Adipose tissue (tissue), 3 donors: ENCODE measurements around the gene RRBP1. TPM values are rescaled to one million over a fixed set of nuclear protein-coding genes. Genes with fewer than 3 reads are reported as not detected.

ENCODE experiments used
- H3K27ac ChIP-seq: one replicate; pipeline ENCODE4 v1.5.1; 2013; ENCODE audit warnings: low read depth, low read length
- WGBS, 3 donors: extraction: QIAGEN DNeasy Blood & Tissue Kit; methylation state at CpG; one replicate each; pipeline ENCODE4 v1.1.7; 2013; 5-methylcytosine and 5-hydroxymethylcytosine counted together
- polyA plus RNA-seq, 3 donors: library from polyadenylated mRNA; stranded (reverse); fragments of 200-250 nt; gene quantifications; one replicate each; pipeline ENCODE4 v1.2.3, GENCODE V29; 2013
- donor health status: healthy with polysubstance abuse.
- donor health status: Bipolar disorder and iron deficiency.
- donor health status: healthy.

The RRBP1 gene
- polyA plus RNA-seq, 3 donors, result 50.9 to 227 (median 80.2) TPM

DNA sequence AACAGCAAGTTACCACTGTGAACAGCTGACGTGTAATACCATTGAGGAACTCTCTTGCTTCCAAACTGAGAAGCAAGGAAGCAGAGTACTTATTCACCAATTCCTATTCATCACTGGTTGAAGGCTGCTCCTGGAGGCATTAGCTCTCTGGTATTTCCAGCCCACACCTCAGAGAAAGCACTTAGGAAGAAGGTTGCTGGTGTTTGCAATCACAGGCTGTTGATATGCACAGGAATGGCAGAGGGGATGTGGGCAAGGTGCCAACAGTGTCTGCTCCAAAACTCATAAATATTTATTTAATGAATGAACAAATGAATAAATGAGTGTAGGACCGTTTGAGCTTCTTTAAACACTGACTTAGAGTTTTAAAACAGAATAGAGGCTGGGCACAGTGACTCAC lies 6.9 kb upstream of the RRBP1 start:
- WGBS, 3 donors, result 21 to 42% (median 38%) methylated on average over 2 of the region's 2 CpGs
- no peak overlapping the region for H3K27ac ChIP-seq

DNA sequence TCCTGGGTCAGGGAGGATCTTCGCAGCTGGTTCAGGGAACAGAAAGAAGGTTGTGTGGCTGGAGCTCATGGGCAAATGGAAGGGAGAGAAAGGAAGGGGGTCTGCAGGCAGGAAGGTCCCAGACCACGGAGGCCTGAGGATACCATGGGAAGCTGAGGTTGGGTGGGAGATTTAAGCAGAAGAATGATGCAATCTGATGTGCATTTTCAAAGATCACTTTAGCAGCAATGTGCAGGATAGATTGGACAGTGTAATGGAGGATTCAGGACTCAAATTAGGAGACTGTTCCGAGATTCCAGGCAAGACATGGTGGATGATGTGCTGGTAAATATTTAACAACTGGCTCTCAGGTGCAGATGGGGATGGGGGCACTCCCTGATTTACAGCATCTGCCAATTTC lies 5.8 kb upstream of the RRBP1 start:
- 87 to 92% (median 89%) methylated on average over 3 of the region's 3 CpGs for WGBS, 3 donors
- no peak overlapping the region for H3K27ac ChIP-seq

DNA sequence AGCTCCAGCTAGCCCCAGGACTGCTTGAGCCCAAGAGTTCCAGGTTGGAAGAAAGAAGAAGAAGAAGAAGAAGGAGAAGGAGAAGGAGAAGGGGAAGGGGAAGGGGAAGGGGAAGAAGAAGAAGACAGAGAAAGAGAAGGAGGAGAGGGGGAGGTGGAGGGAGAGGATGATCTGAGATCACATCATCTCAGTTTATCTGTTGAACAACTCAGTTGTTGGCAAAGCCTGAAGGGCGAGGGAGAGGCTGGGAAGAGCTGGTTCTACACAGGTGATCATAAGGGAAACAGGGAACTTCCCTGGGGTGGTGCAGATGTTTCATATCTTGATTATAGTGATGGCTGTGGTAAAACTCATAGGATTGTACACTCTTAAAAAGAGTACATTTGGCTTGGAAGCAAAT lies 3.1 kb upstream of the RRBP1 start:
- H3K27ac ChIP-seq, result no peak overlapping the region
- 42 to 68% (median 67%) methylated on average over 1 of the region's 1 CpG for WGBS, 3 donors

DNA sequence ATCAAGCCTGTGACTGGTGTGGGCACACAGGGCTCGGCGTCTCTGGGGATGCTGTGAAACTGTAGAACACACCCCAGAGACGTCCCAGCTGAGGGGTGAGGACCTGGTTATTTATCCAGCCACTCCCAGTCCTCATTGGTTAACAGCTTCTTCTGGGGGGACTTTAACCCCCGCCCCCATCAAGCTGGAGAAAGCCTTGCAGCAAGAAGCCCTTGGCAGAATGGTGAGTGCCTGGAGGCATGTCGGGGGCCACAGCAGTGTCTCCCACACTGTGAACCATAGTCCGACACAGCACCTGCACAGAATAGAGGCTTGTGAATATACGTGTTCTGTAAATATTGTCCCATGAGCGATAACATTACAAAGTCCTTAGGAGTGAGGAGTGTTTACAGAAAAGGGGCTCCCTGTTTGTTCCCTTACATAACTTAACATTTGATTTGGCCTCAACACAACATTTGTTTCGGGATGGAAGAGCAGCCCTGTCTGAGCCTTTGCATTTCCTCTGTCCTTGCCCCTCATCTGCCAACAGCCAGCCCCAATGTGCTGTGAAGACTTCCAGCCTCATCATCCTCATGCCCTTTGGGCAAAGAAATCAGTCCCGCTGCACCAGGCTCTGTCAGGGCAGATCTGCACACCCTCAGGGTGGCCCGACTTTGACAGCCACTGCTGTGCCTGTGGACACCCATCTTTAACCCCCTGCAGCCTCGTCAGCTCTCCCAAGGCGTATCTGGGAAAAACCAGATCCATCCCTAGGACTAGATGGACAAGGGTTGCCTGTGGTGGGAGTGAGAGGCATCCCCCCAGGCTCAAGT lies 2.2 kb upstream of the RRBP1 start:
- 53 to 89% (median 78%) methylated on average over 13 of the region's 13 CpGs for WGBS, 3 donors
- no peak overlapping the region for H3K27ac ChIP-seq

DNA sequence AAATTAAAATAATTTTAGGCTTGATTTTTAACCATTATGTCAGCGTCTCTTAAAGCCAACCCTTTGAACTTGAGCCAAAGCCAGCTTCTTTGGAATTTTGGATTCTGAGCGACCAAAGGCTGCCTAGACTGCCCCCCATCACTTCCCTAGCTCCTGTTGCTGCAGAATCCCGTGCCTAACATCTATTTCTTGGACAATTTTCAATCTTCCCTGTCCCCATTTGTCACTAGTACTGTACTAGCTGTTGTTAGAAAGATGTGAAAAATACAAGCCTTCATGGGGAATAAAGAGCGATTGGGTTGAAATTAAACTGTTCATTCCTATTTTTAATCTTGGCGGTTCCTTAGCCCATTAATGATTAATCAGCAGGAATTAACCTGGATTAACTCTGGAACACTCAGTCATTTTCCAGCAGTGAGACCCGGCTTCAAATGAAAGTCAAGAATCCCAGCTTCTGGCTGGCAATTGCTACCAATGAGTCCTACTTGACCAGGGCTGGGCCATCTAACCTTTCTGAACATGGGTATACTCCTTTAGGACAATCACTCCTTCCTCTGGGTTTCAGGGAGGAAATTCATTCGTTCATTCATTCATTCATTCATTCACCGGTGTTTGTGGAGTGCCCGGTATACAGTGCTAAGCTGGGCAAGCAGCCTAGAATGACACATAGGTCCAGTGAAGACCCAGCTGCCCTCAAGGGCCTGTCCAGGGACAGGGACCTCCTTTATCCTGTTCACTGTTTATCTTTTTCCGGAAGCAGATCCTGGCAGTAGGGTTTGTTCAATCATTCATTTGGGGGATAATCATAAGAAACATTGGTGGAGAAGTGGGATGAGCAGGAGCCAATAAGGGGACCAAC lies 1.4 kb upstream of the RRBP1 start:
- H3K27ac ChIP-seq, result no peak overlapping the region
- 25 to 85% (median 77%) methylated on average over 10 of the region's 10 CpGs for WGBS, 3 donors

DNA sequence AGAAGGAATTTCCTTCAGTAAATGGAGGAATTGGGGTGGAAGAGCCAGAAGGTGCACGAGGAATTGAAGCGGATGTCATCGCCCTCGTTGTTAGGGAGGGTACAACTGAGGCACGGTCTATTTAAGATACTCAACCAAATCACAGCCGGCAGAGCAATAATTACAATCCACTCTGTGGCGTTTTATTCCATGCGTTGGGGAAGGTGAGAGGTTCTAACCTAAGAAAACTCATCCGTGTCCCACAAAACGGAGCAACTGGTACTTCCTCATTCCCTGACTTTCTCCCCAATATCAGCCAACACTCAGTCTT lies 802 bp upstream of the RRBP1 start:
- WGBS, 3 donors, result 9 to 39% (median 23%) methylated on average over 10 of the region's 10 CpGs

DNA sequence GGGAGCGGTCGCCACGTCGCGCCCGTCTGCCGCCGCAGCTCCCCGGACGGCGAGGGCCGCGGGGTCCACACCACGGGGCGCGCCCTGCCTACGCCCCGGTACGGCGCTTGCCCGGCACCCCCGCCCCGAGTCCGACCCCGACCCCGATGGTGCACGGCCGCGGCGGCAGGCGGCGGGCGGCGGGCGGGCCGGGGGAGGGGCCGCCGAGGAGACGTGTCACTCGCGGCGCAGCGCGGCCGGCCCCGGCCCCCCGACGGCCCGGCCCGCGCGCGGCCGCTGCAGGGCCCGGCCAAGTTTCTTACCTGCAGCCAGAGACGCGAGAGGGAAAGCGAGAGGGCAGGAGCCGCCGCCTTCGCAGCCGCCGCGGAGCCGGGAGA lies 328 bp downstream of the RRBP1 start:
- WGBS, 3 donors, result 1 to 2% (median 1%) methylated on average over 55 to 65 of the region's 65 CpGs
- peak overlapping the region; percentile 76 for H3K27ac ChIP-seq

More for the DNA sequence above, 802 bp upstream of the RRBP1 start:
- H3K27ac ChIP-seq, result no peak overlapping the region

DNA sequence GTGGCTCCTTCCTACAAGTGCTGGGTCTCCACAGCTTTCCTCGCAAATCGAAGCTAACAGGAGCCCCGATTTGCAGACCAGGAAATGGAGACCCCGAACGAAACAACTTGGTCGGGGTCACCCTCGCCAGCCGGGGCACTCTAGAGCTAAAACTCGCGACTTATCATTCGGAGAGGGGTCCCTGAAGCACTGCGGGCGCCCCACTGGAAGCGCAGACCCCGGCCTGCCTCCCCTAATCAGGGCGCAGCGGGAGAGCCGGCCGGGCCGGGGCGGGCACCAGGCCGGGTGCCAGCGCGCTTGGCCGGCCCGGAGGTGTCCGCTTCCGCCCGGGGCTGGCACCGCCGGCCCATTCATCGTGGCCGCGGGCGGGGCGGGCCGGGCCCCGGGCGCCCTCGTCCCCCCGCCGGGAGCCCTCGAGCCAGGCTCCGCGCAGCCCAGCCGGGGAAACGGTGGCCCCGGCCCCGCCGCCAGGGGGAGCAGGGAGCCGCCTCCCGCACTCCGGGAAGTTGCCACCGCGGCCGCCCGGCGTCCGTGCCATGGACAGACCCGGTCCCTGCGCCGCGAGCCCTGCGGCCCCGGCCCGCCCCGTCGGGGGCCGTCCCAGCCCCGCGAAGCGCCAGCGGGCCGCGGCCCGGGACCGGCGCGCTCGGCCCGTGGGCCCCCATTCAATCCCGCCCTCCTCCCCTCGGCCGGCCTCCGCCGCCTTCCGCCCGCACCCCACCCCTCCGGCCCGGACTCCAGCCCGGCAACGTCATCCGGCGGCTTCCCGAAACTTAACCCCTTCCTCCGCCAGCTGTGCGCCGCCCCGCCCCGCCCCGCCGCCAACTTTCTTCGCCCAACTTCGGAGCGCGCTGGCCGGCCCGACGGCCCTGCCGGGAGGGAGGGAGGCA lies 961 bp downstream of the RRBP1 start:
- WGBS, 3 donors, result 1% methylated on average over 66 to 109 of the region's 110 CpGs
- H3K27ac ChIP-seq, result peak overlapping the region; percentile 76

DNA sequence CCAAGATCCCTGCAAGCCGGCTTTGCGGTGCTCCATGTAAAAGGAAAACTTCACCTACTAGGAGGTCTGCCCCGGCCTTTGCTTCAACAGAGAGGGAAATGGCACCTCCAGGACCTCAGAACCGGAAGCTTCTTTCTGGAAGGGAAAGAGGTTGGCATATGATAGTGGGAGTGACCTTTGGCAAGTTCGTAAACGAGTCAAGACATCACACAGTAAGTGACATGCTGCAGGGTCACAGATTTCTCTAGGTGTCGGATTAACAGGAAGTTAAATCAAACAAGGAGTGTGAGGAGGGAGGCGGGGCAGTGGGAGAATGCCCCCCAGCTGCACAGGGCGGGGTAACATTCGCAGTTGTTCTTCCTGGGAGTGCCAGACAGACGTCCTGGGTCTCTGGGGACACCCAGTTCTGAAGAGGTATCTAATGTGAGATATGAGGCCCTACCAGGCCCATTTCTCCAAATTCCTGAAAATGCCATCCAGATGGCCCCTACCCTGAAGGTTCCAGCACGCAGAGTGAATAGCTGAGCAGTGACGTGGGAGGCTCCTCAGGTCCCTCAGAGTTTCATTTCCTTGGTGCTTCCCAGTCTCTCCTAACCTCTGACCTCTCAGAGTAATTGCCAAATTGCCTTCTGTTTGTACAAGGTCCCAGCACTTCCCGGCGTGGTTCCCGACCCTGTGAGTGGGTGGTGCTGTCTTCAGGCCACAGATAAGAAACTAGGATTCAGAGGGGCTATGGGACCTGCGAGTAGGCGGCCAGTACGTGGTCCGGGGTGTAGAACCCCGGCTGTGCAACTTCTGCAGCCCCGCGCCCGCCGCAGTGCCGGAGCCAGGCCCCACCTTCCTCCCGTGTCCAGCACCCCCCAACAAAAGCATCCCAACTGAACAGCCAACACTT lies 1.9 kb downstream of the RRBP1 start:
- peak overlapping the region; percentile 55 for H3K27ac ChIP-seq
- WGBS, 3 donors, result 10 to 16% (median 15%) methylated on average over 27 of the region's 27 CpGs

DNA sequence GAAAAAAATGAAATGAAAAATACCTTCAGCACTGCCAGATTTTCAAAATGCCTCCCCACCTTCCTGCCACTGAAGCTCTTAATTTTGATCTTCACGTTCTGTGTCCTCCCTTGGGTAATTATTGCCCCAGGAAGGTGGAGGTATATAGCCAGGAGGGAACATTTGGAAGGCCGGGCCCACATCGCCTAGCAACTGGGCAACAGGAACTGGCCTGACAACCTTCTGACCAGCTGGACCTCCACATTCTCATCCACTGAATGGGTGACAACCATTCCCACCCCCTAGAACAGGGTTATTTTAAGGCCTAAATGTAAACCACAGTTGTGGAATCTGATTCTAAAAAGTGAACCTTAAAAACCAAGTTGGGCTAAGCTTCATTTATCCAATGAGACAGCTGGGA lies 3.2 kb downstream of the RRBP1 start:
- H3K27ac ChIP-seq, result no peak overlapping the region

DNA sequence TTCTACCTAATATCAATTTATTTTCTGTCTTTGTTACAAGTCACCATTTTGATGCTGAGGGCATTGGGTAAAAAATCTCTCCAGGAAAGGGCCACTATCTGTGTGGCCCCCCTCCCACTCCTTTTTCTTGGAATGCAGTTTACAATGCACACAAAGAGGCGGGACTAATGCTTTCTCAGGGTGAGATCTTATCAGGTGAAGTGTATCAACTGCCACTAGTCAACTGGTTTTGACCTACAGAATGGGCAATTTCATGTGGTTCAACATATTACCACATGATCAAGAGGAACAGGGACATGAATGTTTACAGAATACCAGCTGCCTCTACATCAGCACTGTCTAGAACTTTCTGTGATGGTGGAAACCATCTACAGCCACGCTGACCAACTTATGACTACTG lies 3.7 kb downstream of the RRBP1 start:
- WGBS, 3 donors, result 45 to 95% (median 82%) methylated on average over 2 of the region's 2 CpGs
- no peak overlapping the region for H3K27ac ChIP-seq

More for the DNA sequence above, 3.2 kb downstream of the RRBP1 start:
- 43 to 84% (median 81%) methylated on average over 3 of the region's 3 CpGs for WGBS, 3 donors

DNA sequence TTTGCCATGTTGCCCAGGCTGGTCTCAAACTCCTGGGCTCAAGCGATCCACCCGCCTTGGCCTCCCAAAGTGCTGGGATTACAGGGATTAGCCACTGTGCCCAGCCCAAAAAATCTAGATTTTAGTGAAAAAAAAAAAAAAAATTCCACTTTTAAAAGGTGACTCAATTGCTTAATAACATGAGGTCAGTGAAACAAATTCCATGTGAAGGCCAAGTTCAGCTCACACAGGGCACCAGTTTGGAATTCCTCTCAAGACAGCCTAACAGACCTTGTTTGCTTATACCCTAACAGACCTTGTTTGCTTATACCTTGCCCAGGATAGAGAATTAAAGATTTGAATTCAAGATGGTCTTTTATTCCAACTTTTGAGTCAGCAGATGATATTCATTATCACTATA lies 5.1 kb downstream of the RRBP1 start:
- WGBS, 3 donors, result 53 to 97% (median 93%) methylated on average over 2 of the region's 2 CpGs
- H3K27ac ChIP-seq, result no peak overlapping the region

DNA sequence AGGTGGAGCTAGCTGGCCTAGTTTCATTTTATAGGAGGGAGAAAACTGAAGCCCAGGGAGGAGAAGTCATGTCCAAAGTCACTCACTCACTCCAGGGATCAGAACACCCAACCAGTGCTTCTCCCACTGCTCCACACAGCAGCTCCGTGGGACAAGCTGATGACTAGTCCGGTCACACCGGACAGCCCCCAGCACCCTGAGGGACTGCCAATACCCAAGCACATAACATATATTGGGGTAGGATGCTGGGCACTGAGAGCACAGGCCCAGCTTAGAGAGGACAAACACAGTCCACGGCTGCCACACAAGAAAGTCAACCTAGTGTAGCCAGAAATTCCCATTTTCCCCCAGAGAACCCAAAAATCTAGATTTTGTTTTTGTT lies 5.7 kb downstream of the RRBP1 start:
- 32 to 87% (median 84%) methylated on average over 4 of the region's 4 CpGs for WGBS, 3 donors
- H3K27ac ChIP-seq, result no peak overlapping the region

DNA sequence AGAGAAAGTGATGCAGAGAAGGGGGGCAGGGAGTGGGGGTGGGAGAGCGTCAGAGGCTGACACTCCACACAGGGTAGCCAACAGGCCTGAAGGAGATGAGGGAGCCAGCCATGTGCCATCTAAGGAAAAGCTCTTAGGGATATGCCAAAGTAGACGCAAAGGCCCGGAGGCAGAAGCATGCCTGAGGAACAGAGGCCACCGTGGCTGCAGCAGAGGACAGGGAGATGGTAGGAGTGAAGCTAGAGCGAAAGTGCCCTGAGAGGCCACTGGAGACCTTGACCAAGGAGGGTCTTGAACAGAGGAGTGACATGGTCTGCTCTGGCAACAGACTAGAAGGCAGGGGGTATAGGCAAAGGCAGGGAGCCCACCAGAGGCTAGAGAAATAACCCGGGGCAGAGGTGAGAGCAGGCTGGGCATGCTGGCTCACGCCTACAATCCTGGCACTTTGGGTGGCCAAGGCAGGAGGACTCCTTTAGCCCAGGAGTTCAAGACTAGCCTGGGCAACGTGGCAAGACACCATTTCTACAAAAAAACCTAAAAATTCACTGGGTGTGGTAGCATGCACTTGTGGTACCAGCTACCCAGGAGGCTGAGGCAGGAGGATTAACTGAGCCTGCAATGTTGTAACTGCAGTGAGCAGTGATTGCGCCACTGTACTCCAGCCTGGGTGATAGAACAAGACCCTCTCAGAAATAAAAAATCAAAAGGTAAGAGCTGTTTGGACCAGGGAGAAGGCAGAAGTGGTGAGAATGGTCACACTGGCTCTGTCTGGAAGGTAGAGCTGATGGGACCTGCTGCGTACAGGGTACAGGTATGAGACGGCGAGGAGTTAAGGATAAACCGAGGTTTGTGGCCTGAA lies 6.3 kb downstream of the RRBP1 start:
- WGBS, 3 donors, result 40 to 91% (median 83%) methylated on average over 13 of the region's 13 CpGs

DNA sequence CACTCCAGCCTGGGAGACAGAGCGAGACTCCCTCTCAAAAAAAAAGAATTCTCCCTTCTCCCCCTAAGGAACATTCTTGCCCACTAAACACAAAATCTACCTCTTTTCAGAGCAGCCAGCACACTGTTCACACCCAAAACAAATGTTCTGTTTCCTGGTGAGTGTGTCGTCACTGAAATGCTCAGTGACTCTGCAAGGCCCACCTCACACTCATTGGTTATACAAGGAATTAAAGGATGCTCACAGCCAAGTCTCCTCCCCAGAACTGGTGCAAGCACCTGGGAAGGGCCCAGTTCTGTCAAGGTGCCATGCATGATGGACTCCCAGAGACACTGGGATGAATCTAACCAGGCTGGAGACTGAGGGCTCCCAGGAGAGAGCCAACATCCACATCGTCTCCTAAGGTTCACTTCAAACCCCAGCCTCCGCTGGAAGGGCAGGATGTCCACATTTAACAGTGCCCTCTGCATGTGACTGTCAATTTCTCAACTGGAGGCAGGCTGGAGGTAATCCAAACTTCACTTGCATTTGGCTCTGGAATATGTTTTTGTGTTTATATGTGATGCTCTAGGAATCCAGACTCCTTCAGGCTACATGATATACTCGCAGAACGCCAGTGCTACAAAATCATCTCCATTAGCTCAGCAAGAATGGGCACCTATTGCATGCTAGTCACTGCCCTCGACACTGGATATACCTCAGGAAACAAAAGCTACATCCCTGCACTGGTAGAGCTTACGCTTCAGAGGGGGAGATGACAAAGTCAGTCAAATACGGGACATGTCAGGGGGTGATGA lies 7.1 kb downstream of the RRBP1 start:
- H3K27ac ChIP-seq, result no peak overlapping the region
- WGBS, 3 donors, result 38 to 68% (median 64%) methylated on average over 9 of the region's 9 CpGs

More for the DNA sequence above, 6.3 kb downstream of the RRBP1 start:
- H3K27ac ChIP-seq, result no peak overlapping the region

DNA sequence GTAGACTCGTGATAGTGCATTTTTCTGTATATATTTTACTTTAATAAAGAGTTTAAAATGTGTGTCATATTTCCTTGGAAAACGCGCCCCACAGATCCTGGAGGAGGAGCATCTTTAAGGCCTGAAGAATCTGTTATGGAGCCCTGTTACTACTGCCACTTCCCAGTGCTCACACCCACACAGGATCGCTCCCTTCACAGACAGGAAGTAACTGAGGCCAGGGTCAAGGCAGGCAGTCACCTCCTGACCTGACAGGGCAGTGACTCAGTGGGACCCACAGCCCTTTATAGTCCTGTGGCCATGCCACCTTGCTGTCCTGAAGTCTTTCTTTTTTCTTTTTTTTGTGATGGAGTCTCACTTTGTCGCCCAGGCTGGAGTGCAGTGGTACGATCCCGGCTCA lies 9.0 kb downstream of the RRBP1 start:
- 39 to 86% (median 78%) methylated on average over 5 to 7 of the region's 7 CpGs for WGBS, 3 donors
- H3K27ac ChIP-seq, result no peak overlapping the region
